Endothelial cell of hepatic sinusoid (primary cell): ENCODE results near the gene CYP27A1.

Experiments
- in situ Hi-C: cut with HindIII; loops from 2 replicates; pipeline ENCODE4 v1.10.0; 2017; ENCODE audit warnings: low sequenced_read_pairs

The CYP27A1 gene

GRCh38 chr2:218809515-218809914, 27.6 kb downstream of the CYP27A1 start:
- in situ Hi-C loops, result no loop called here

GRCh38 chr2:218810256-218810655, 28.3 kb downstream of the CYP27A1 start:
- in situ Hi-C loops, result no loop called here

GRCh38 chr2:218811382-218811781, 29.4 kb downstream of the CYP27A1 start:
- in situ Hi-C loops, result no loop called here

- in situ Hi-C loops, result no loop called here
Observed at GRCh38 chr2:218812096-218812815, 30.3 kb downstream of the CYP27A1 start.

- in situ Hi-C loops, result no loop called here
Observed at GRCh38 chr2:218812861-218813260, 30.9 kb downstream of the CYP27A1 start.

GRCh38 chr2:218813771-218814460, 32.0 kb downstream of the CYP27A1 start:
- in situ Hi-C loops, result no loop called here

- in situ Hi-C loops, result no loop called here
Observed at GRCh38 chr2:218814540-218815243, 32.7 kb downstream of the CYP27A1 start.

DNA sequence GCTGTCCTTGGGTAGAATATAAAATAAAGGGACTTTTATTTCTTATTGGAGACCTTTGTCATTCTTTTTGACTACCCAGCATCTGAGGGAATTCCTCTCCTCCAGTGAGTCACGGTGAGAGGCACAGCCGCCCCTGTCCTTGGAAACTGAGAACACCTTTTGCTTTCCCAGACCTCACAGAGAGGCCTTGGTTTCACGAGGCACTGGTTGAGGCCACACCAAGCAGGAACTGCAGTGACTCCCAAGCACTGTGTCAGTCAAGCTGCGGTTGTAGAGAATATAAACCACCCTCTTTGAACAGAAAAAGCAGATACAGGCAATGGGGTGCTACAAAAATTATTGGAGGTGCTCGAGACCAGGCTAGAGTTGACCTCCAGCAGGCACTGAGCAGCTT, 33.3 kb downstream of the CYP27A1 start:
- in situ Hi-C loops, result no loop called here

DNA sequence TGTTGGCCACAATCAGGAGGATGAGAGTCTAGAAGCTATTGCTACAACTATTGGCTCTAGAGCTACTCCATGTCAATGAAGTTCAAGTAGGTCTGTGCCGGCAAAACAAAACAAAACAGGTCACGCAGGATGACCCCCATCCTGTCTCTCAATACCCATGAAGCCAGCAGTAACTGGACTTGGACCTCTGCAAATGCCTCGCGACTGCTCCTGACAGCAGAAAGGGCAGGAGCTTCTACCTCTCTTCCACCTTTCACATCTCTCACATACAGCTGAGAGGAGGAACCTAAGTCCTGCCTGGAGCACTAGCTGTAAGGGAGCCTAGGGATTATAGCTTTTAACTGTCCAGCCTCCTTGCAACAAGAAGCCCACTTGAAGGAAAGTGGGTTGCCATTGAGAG, 33.7 kb downstream of the CYP27A1 start:
- in situ Hi-C loops, result no loop called here

GRCh38 chr2:218816561-218817011, 34.6 kb downstream of the CYP27A1 start:
- in situ Hi-C loops, result no loop called here

DNA sequence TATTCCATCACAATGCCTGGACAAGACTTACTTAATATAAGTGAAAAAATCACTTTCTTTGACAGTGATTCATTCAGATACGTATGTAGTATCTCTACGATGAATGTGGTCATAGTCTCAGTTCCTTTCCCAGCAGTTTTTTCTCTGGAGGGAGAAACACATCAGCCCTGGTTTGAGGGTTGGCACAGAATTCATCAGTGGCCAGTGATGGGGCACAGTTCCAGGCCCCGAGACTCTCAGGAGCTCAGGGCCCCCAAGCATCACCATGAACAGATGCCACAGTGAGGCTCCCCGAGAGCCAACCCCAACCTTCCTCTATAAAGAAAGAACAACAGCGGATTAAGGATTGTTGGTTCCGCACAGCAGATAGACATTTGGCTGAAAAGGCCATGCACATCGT, 37.1 kb downstream of the CYP27A1 start:
- in situ Hi-C loops, result no loop called here

GRCh38 chr2:218820746-218821369, 38.9 kb downstream of the CYP27A1 start:
- in situ Hi-C loops, result loop anchor here (5.0 kb wide), 1 partner anchor 51 kb away; no protein-coding TSS in a partner anchor

DNA sequence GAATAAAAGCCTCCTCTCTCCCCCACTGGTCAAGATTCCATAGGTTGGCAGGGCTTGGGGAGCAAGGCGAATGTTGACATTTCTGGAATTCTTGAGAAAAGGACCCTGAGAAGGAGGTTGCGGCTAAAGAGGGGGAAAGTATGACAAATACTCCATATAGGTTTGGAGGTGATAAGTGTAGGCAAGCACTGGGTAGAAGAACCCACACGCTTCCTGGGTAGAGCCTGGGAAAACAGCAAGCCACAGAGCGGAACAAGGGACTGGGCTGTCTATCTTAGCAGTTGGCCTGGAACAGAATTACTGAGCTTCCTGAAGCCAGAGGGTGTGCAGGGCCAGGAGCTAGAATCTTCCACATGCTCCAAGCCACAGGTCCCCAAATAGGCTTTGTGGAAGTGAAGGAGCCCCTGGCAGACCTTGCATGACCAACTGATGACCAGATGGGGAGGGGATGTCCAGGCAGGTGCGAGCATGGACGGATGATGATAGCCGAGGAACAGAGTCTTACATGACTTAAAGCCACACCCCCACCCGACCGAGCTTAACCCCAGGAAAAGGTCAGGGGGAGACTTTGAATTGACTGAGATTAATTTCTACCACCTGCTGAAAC, 39.8 kb downstream of the CYP27A1 start:
- in situ Hi-C loops, result loop anchor here (5.0 kb wide), 1 partner anchor 51 kb away; no protein-coding TSS in a partner anchor

DNA sequence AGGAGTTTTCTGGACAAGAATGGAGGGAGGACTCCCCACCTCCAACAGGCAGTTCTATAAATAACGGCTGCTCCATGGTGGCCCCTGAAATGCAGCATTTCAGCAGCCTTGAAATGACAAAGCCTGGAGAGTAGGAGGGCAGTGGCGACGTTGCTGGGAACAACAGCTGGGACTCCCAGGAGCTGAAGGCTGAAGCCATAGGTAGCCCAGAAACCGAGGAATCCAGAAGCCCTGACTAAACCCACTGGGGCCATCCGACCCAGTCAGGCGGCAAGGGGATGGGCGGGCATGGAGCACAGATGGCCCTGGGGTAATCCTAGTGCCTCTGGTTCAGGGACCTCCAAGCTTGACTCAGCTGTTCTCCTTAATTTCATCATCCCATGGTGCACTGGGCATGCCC, 40.7 kb downstream of the CYP27A1 start:
- in situ Hi-C loops, result loop anchor here (5.0 kb wide), 1 partner anchor 50 kb away; no protein-coding TSS in a partner anchor

- in situ Hi-C loops, result loop anchor here (5.0 kb wide), 1 partner anchor 49 kb away; no protein-coding TSS in a partner anchor
Observed at GRCh38 chr2:218823196-218823855, 41.4 kb downstream of the CYP27A1 start.

- in situ Hi-C loops, result loop anchor here (5.0 kb wide), 1 partner anchor 48 kb away; no protein-coding TSS in a partner anchor
Observed at GRCh38 chr2:218824004-218824403, 42.1 kb downstream of the CYP27A1 start.

- in situ Hi-C loops, result no loop called here
Observed at GRCh38 chr2:218826791-218827190, 44.8 kb downstream of the CYP27A1 start.

DNA sequence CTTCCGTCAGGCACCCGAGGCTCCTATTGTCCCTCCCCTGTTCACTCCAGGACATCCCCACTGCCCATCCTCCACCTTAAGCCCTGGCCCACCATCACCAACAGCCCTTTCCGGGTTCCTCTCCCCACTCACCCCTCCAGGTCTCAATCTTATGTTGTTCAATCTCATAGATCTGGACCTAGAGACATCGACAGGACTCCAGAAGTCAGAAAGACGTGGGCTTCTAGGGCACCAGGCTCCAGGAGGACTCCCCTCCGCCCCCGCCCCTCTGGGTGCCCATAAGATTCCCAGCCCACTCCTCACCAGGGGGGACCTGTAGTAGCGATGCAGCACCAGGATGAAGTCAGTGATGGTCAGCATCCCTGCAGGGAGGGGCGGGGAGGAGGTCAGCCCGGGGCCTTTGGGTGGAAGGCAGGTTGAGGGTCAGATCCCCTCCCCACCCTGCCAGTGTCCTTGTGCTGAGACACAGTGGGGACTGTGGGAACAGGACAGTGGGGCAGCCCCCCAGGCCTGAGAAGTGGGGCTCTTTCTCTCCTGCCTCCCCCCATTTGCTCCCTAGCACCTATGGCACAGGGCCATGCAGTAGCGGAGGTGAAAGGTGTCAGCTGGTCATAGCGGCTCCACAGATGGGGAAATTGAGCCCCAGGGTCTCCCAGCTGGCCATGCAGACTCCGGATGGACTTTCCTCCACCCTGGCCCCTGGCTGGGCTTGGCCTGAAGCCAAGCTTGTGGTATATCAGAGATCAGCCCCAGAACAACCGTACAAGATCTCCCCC, 45.9 kb downstream of the CYP27A1 start:
- in situ Hi-C loops, result no loop called here

DNA sequence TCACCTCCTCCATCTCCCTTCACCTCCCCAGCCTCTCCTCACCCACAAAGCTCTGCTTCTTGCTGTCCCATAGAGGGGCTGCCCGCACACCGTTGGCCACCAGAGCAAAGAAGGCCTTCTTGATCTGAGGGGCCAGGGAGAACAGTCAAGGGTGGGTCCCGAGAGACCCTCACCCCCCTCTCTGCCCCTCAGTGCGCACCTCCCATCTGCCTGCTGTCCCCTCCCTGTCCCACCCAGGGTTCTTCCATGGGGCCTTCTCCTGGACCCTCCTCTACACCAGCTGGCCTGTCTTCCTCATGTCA, 46.5 kb downstream of the CYP27A1 start:
- in situ Hi-C loops, result no loop called here
